AG08395 (cell line): ENCODE results near the gene NFYA.

Source experiments
- DNase-seq: peaks from one replicate; pipeline ENCODE4 v3.0.0; 2012; ENCODE audit warnings: mixed read lengths, low spot score

Gene NFYA

GRCh38 chr6:41046084-41046483 is 26.7 kb upstream of the NFYA start:
- no peak for DNase-seq

DNA sequence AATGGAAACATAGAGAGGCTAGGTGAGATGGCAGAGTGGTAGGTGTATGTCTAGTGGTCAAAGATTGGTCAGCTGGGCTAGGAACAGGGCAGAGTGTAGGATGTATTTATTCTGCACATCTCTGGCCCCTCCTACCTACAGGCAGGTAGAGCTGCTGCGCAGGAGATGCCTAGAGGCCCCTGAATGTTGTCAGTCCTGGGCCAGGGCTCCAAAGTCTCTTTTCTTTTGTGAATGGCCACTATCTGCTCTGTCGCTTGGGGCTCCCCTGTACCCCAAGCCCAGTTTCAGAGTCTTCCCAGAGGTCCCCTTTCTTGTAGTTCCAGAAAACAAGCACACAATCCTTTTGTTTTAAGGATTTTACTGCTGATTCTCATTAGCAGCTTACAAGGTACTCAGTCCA is 25.5 kb upstream of the NFYA start:
- no peak for DNase-seq

- DNase-seq, result no peak
Measured at GRCh38 chr6:41047745-41048732, 24.7 kb upstream of the NFYA start.

DNA sequence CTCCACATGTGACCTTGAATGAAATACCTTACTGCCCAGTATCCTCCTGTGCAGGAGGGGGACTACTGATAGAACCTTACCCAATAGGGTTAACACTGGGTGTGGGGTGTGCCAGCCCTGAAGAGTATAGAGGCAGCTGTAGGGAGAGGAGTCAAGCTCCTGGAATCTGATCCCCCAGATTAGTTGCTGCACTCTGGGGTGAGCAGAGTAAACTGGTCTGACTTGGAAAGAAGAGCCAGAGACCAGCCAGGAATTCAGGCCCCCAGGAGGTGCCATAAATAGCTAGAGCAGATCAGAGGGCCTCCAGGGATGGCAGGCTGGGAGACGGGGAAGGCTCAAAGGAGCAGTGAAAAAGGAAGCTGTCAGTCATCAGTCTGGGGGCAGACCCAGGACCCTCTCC is 23.3 kb upstream of the NFYA start:
- DNase-seq, result no peak

DNA sequence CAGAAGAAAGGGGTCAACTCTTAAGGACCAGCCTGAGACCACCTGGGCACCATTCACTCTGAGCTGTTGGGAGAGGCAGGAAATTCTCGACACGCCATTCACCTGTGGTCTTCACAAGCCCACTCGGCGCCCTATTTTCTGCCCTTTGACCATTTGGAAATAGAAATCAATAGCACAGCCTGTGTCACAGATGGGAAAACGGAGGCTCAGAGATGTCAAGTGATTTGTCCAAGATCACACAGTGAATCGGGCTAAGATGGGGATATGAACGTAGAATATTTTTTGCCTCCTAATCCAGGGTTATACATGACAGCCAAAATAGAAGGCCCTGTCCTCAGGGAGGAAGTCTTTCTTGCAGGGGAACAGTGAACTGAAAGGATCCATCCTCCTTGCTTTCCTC is 22.8 kb upstream of the NFYA start:
- no peak for DNase-seq

DNA sequence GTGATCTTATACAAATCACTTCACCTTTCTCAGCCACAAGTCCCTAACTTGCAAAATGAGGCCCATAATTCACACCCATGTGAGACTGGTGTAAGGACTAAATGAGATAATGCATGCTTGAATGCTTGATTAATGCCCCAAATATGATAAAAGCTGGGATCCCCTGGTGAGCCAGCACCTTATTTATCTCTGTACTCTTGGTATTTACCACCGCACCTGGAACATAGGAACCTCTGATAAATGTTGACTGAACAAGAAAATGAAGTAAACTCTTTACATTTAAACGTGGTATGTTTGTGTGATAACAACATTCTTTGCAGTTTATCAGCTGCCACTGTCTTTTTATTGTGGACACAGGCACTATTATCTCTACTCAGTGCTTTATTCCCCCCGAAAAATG is 22.2 kb upstream of the NFYA start:
- no peak for DNase-seq

- DNase-seq, result no peak
Measured at GRCh38 chr6:41051873-41052272, 20.9 kb upstream of the NFYA start.

- no peak for DNase-seq
Measured at GRCh38 chr6:41053041-41053440, 19.7 kb upstream of the NFYA start, which contains the start of gene APOBEC2. APOBEC2 (plus strand) TSS chr6:41053202; CDS start chr6:41053348, 146 bp downstream.

- no peak for DNase-seq
Measured at GRCh38 chr6:41054511-41054910, 18.3 kb upstream of the NFYA start.

- DNase-seq, result no peak
Measured at GRCh38 chr6:41055149-41055548, 17.6 kb upstream of the NFYA start.

- no peak for DNase-seq
Measured at GRCh38 chr6:41056768-41057490, 15.8 kb upstream of the NFYA start.

- no peak for DNase-seq
Measured at GRCh38 chr6:41058783-41059181, 14.0 kb upstream of the NFYA start.

DNA sequence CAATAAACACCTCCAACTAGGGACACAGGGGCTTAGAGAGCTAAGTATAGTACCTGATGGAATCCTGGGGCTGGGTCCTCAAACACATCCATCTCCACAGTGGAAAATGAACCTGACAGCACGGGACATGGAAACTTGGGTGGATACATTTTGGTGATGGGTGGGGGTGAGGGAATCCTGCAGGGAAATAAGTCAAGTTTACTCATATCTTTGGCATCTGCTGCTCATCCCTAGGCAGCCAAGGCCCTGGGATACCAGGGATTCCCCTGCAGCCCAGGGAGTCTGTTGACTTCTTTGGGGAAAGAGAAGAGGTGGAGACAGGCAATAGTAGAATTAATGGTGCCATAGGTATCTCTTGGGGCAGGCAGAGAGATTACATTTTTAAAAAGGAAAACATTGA is 13.2 kb upstream of the NFYA start:
- peak; percentile 67 for DNase-seq

- no peak for DNase-seq
Measured at GRCh38 chr6:41061196-41061726, 11.5 kb upstream of the NFYA start.

DNA sequence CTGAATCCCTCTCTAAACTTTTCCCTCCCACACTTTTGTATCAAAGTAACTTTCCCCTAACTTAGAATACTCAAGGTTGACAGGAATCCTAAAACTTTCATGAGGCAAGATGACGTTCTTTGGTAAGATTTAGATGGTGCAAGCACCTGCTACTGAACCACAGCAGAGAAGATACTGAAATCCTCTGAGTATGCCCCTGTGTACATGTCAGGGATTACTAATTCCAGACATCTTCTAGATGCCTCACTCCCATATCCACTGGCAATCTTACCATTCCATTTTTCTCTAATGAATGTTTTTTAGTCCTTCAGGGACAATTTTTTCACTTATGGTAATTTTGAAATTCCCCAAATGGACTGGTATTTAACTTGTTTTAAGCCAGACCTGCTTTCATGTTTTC is 10.7 kb upstream of the NFYA start:
- DNase-seq, result no peak

- DNase-seq, result no peak
Measured at GRCh38 chr6:41063884-41064285, 8.9 kb upstream of the NFYA start.

DNA sequence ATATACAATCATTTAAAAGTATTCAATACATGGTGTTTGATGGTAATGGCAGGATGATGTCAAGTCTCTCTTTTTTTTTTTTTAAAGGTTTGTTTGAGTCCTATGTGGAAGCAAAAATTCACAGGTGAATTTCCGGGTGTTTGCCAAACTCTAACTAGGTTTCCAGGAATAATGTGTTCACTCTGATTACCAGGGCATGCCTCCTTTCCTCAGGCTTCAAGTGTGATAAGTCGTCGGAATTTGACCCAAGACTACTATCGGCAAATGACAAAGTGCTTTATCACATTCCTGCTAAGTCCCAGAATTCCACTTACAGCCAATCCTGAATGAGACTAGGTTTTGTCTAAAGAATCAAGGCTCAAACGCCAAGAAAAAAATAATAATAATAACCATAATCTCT is 7.9 kb upstream of the NFYA start:
- DNase-seq, result no peak

- DNase-seq, result no peak
Measured at GRCh38 chr6:41065550-41066026, 7.2 kb upstream of the NFYA start.

DNA sequence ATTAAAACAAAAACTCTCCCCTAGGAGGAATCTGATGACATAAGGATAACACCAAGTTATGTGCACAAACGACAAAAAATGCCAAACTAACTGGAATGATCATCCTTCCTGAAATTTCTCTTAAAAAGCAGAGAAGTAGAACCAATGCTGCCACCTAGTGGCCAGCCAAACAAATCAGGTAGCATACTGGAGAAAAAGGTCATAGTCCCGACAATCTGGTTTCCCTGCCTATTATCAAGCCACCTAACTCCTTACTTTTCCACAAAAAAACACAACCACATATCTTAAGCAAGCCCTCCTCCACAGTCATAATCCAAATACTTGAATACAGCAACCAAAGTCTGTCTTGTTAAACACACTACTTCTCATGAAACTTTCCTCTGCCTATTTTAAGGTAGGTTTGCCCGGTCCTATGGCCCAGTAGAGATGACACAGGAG is 5.9 kb upstream of the NFYA start:
- DNase-seq, result peak; percentile 58

GRCh38 chr6:41071501-41071922 is 1.3 kb upstream of the NFYA start:
- no peak for DNase-seq

GRCh38 chr6:41071923-41072835 is 595 bp upstream of the NFYA start, which contains the start of gene OARD1:
OARD1 (minus strand) TSS chr6:41072356; CDS start chr6:41071634, 722 bp downstream.
- DNase-seq, result peak; percentile 99
